Natural killer cell (primary cell): Measurements from ENCODE around the gene HSPG2. TPM values are rescaled to one million over a fixed set of nuclear protein-coding genes. Genes with fewer than 3 reads are reported as not detected.
"Not testable (repeated sequence)": the region's sequence is repeated elsewhere in the genome, so short reads cannot be mapped to it uniquely, and the experiment has no call there.

Source experiments
- ATAC-seq, 3 donors: fragments of 150-1000 bp in 2 of 3; fragments of 200-7000 bp in 1 of 3; cut with Tn5 transposase; 1 replicate in 1 of 3; 2 replicates in 2 of 3; pipeline ENCODE4 v1.10.0; 2021; ENCODE audit warnings: mild to moderate bottlenecking in 2 of 3, moderate library complexity in 2 of 3
- DNase-seq, 2 donors: peaks; one replicate each; pipeline versions ENCODE4 v3.0.0 to v3.0.0-alpha.2; 2013 to 2021; ENCODE audit warnings: mixed read lengths in 1 of 2
- H3K27ac ChIP-seq: one replicate; pipeline ENCODE4 v1.5.1; 2013; ENCODE audit warnings: mild to moderate bottlenecking, low read length
- H3K27me3 ChIP-seq: one replicate; pipeline ENCODE4 v1.6.1; 2013; ENCODE audit warnings: low read length; ENCODE audit not compliant: control insufficient read depth, insufficient read depth
- H3K36me3 ChIP-seq: one replicate; pipeline ENCODE4 v1.6.1; 2013; ENCODE audit warnings: low read length; ENCODE audit not compliant: control insufficient read depth, insufficient read depth
- H3K4me1 ChIP-seq: one replicate; pipeline ENCODE4 v1.6.1; 2013; ENCODE audit warnings: low read length; ENCODE audit not compliant: control insufficient read depth, insufficient read depth
- H3K4me3 ChIP-seq: one replicate; pipeline ENCODE4 v1.5.1; 2013; ENCODE audit warnings: low read length
- H3K9me3 ChIP-seq: one replicate; pipeline ENCODE4 v1.6.1; 2013; ENCODE audit warnings: low read length; ENCODE audit not compliant: control insufficient read depth, insufficient read depth
- H3K27ac Mint-ChIP-seq, 2 donors: one replicate each; pipeline ENCODE4 v1.8.0; 2022; ENCODE audit warnings: mild to moderate bottlenecking in 2 of 2, mixed read lengths in 2 of 2, moderate library complexity in 1 of 2
- H3K27me3 Mint-ChIP-seq, 2 donors: one replicate each; pipeline ENCODE4 v1.8.0; 2022; ENCODE audit warnings: low read depth in 2 of 2, mixed read lengths in 2 of 2
- H3K36me3 Mint-ChIP-seq: one replicate; pipeline ENCODE4 v1.8.0; 2022; ENCODE audit warnings: mixed read lengths
- H3K4me1 Mint-ChIP-seq, 2 donors: one replicate each; pipeline ENCODE4 v1.8.0; 2022; ENCODE audit warnings: mixed read lengths in 2 of 2
- H3K4me3 Mint-ChIP-seq: one replicate; pipeline ENCODE4 v1.8.0; 2022; ENCODE audit warnings: mild to moderate bottlenecking, moderate library complexity, mixed read lengths
- H3K9me3 Mint-ChIP-seq, 2 donors: one replicate each; pipeline ENCODE4 v1.8.0; 2022; ENCODE audit warnings: mixed read lengths in 2 of 2
- WGBS: methylation state at CpG from one replicate; pipeline ENCODE4 v1.1.7; 2013; ENCODE audit warnings: missing lambda C conversion rate; ENCODE audit not compliant: insufficient coverage; 5-methylcytosine and 5-hydroxymethylcytosine counted together
- intact Hi-C: fragments of 100-400 bp; cut with micrococcal nuclease; formaldehyde crosslinking; loops from one replicate; pipeline ENCODE4 v1.14.2; 2022
- total RNA-seq, 4 donors: library from RNA; stranded (reverse); fragments of 120-200 nt in 1 of 4; gene quantifications; one replicate each; pipeline versions ENCODE4 v1.2.3 to v1.2.4, GENCODE V29; 2013 to 2022
- TF ChIP-seq, protein P1 (sequence below): fragments of 200-600 bp; IDR thresholded peaks from one replicate; pipeline ENCODE4 v1.8.0; 2022; ENCODE audit warnings: antibody characterized with exemption

HSPG2 gene
- total RNA-seq, 3 donors from 2014 or later (not counting 1 experiment from before 2014, with no cell fraction given), result 0.54 to 0.93 (median 0.90) TPM

DNA sequence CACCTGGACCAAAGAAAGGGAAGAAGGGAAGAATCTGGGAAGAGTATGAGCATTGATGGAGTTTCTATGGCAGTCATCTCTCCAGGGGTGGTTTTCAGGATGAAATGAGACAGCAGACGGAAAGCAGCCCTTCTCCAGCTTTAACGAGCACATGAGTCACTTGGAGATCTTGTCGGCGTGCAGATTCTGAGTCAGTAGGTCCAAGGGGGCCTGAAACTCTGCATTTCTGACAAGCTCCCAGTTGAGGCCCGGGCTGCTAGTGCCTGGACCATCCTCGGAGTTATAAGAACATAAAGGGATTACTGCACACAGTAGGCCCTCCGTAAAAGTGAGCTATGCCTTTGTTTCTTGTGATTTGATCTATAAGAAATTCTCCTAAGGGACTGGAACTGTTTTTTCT, 17.6 kb downstream of the HSPG2 start:
- TF ChIP-seq, protein P1, sequence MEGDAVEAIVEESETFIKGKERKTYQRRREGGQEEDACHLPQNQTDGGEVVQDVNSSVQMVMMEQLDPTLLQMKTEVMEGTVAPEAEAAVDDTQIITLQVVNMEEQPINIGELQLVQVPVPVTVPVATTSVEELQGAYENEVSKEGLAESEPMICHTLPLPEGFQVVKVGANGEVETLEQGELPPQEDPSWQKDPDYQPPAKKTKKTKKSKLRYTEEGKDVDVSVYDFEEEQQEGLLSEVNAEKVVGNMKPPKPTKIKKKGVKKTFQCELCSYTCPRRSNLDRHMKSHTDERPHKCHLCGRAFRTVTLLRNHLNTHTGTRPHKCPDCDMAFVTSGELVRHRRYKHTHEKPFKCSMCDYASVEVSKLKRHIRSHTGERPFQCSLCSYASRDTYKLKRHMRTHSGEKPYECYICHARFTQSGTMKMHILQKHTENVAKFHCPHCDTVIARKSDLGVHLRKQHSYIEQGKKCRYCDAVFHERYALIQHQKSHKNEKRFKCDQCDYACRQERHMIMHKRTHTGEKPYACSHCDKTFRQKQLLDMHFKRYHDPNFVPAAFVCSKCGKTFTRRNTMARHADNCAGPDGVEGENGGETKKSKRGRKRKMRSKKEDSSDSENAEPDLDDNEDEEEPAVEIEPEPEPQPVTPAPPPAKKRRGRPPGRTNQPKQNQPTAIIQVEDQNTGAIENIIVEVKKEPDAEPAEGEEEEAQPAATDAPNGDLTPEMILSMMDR, result no peak
- H3K36me3 Mint-ChIP-seq, result no peaks in the 10 kb centered on the region
- ATAC-seq (no peak), DNase-seq (no peak)
- WGBS, result 87% methylated on average over 7 of the region's 7 CpGs
- H3K4me1 ChIP-seq, result peaks cover 4% of the 10 kb centered on the region
- H3K4me3 ChIP-seq, result no peak overlapping the region
- no peaks in the 10 kb centered on the region for H3K36me3 ChIP-seq
- no peaks in the 10 kb centered on the region for H3K9me3 Mint-ChIP-seq
- no peak overlapping the region for H3K27ac ChIP-seq
- no peaks in the 10 kb centered on the region for H3K4me1 Mint-ChIP-seq
- H3K27ac Mint-ChIP-seq, result no peak overlapping the region
- H3K27me3 Mint-ChIP-seq, result no peaks in the 10 kb centered on the region
- no peaks in the 10 kb centered on the region for H3K9me3 ChIP-seq
- H3K27me3 ChIP-seq, result no peaks in the 10 kb centered on the region
- H3K4me3 Mint-ChIP-seq, result no peak overlapping the region
- intact Hi-C loops, result no loop called here

DNA sequence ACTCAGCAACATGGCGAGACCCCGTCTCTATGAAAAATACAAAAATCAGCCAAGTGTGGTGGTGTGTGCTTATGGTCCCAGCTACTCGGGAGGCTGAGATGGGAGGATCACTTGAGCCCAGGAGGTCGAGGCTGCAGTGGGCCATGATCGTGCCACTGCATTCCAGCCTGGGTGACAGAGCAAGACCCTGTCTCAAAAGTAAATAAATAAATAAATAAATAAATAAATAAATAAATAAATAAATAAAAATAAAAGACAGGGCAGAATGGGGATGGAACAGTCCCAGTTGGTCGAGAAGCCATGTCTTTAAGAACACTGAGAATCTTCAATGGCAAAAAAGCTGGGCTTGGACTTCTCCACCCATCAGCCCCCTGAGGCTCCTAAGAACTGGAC, 19.9 kb downstream of the HSPG2 start:
- H3K27me3 Mint-ChIP-seq, H3K9me3 Mint-ChIP-seq, H3K27ac ChIP-seq, DNase-seq, H3K4me3 Mint-ChIP-seq, intact Hi-C loops, H3K4me3 ChIP-seq, H3K36me3 Mint-ChIP-seq, H3K27ac Mint-ChIP-seq, H3K36me3 ChIP-seq, ATAC-seq, H3K9me3 ChIP-seq, H3K27me3 ChIP-seq: not testable (repeated sequence)
- peaks cover 6 to 10% of the 10 kb centered on the region in 2 donors for H3K4me1 Mint-ChIP-seq
- peaks cover 16% of the 10 kb centered on the region for H3K4me1 ChIP-seq
- 74% methylated on average over 5 of the region's 6 CpGs for WGBS

DNA sequence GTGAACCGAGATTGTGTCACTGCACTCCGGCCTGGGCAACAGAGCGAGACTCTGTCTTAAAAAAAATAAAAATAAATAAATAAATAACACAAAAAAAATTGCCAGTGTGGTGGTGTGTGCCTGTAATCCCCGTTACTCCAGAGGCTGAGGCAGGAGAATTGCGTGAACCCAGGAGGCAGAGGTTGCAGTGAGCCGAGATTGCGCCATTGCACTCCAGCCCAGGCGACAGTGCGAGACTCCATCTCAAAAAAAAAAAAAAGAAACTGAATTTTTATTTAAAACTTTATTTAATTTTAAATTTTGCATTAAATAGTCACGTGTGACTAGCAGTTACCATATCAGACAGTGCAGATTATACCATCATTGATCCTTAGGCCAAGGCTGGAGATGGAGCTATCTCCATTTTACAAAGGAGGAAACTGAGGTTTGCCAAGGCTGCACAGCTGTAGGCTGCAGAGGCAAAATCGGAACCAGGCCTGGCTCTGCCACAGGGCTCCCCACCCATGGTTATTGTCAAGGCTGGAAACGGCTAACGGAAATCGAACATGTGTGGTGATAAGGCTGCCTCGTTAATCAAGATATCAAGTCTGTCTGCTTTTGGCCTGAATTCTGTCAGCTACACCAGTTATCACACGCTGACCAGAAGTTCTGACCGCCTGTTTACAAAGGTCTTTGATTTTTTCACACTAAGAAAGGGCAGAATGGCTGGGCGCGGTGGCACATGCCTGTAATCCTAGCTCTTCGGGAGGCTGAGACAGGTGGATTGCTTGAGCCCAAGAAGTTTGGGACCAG, 20.5 kb downstream of the HSPG2 start:
- Mint-ChIP-seq H3K27me3 (no peaks in the 10 kb centered on the region), H3K4me1 (peaks cover 6 to 10% of the 10 kb centered on the region in 2 donors), H3K27ac (no peak overlapping the region), H3K36me3 (no peaks in the 10 kb centered on the region), H3K4me3 (no peak overlapping the region), H3K9me3 (no peaks in the 10 kb centered on the region)
- ATAC-seq (no peak), DNase-seq (no peak)
- Histone ChIP-seq H3K4me3 (no peak overlapping the region), H3K4me1 (peaks cover 16% of the 10 kb centered on the region), H3K27ac (no peak overlapping the region), H3K9me3 (no peaks in the 10 kb centered on the region), H3K27me3 (no peaks in the 10 kb centered on the region), H3K36me3 (no peaks in the 10 kb centered on the region)
- intact Hi-C loops, result no loop called here
- TF ChIP-seq, protein P1, result no peak
- WGBS, result 92% methylated on average over 17 of the region's 20 CpGs

DNA sequence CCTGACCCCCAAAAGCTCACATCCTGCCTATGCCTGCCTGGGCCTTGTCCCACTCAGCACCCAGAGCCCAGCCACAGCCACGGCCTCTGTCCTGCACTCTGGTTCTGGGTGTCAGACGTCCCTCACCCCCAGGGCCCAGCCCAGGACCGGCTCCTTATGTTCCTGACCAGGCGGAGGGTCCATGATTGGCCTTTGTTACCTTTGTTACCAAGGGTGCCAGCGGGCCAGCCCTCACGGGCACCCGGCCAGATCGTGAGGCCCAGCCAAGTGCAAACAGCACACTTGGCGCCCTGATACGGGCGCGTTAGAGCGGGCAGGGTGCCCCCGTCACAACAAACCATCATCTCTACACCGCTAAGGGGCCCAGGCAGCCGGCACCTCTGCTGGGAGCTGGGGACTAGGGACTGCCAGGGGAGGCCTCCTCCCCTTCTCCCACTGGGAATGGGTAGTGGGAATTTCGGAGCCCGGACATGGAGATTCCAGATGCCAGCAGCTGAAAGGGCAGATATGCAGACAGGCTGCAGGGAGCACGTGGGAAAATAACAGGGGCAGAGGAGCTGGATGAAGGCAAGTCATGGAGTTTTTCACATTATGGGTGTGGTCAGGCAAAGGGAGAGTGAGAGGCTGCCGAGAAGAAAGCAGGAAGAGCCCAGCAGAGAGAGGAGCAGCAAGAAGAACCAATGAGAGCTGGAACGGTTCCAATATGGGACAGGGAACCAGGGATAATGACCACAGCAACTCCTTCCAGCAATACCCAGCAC, 22.1 kb downstream of the HSPG2 start:
- DNase-seq, result no peak
- Mint-ChIP-seq H3K4me1 (peaks cover 6 to 10% of the 10 kb centered on the region in 2 donors), H3K9me3 (no peaks in the 10 kb centered on the region), H3K36me3 (no peaks in the 10 kb centered on the region), H3K4me3 (no peak overlapping the region), H3K27ac (peak overlapping the region in 1 of 2 donors; percentile 89), H3K27me3 (no peaks in the 10 kb centered on the region)
- Histone ChIP-seq H3K4me3 (no peak overlapping the region), H3K4me1 (peaks cover 17% of the 10 kb centered on the region), H3K27ac (peak overlapping the region; percentile 65), H3K36me3 (no peaks in the 10 kb centered on the region), H3K9me3 (no peaks in the 10 kb centered on the region), H3K27me3 (no peaks in the 10 kb centered on the region)
- intact Hi-C loops, result no loop called here
- no peak for ATAC-seq
- TF ChIP-seq, protein P1, result no peak
- WGBS, result 85% methylated on average over 21 of the region's 21 CpGs
